ENCODE results near the gene HOXB6. TPM values are rescaled to one million over a fixed set of nuclear protein-coding genes. Genes with fewer than 3 reads are reported as not detected.

HOXB6 gene
- polyA plus RNA-seq (ENCODE audit: insufficient read length) = 0.80 TPM

- no peak for DNase-seq (ENCODE audit: low read depth)
Measured at GRCh38 chr17:48604770-48605329, at the start of gene HOXB6. TSS of gene HOXB6 (minus strand) at chr17:48604986. CDS start at chr17:48598150, 6,836 bp downstream.

GRCh38 chr17:48649741-48650140 lies 45.0 kb upstream of the HOXB6 start:
- no peak for DNase-seq (ENCODE audit: low read depth)

- DNase-seq (ENCODE audit: low read depth) = no peak
Measured at GRCh38 chr17:48647963-48648245, 43.1 kb upstream of the HOXB6 start.

GRCh38 chr17:48647103-48647962 lies 42.5 kb upstream of the HOXB6 start:
- no peak for DNase-seq (ENCODE audit: low read depth)

GRCh38 chr17:48646183-48647102 lies 41.7 kb upstream of the HOXB6 start:
- DNase-seq (ENCODE audit: low read depth) = no peak

- DNase-seq (ENCODE audit: low read depth) = no peak
Measured at GRCh38 chr17:48645639-48646182, 40.9 kb upstream of the HOXB6 start.

GRCh38 chr17:48644910-48645557 lies 40.2 kb upstream of the HOXB6 start:
- DNase-seq (ENCODE audit: low read depth) = no peak

- no peak for DNase-seq (ENCODE audit: low read depth)
Measured at GRCh38 chr17:48644159-48644558, 39.4 kb upstream of the HOXB6 start.

- DNase-seq (ENCODE audit: low read depth) = no peak
Measured at GRCh38 chr17:48643697-48644012, 38.9 kb upstream of the HOXB6 start.

- DNase-seq (ENCODE audit: low read depth) = no peak
Measured at GRCh38 chr17:48642843-48643696, 38.3 kb upstream of the HOXB6 start.

- no peak for DNase-seq (ENCODE audit: low read depth)
Measured at GRCh38 chr17:48642059-48642842, 37.5 kb upstream of the HOXB6 start.

GRCh38 chr17:48641541-48642058 lies 36.8 kb upstream of the HOXB6 start:
- DNase-seq (ENCODE audit: low read depth) = no peak

- DNase-seq (ENCODE audit: low read depth) = no peak
Measured at GRCh38 chr17:48640858-48641180, 36.0 kb upstream of the HOXB6 start.

- no peak for DNase-seq (ENCODE audit: low read depth)
Measured at GRCh38 chr17:48639982-48640857, 35.4 kb upstream of the HOXB6 start.

GRCh38 chr17:48639136-48639535 lies 34.4 kb upstream of the HOXB6 start:
- no peak for DNase-seq (ENCODE audit: low read depth)

- no peak for DNase-seq (ENCODE audit: low read depth)
Measured at GRCh38 chr17:48637323-48638260, 32.8 kb upstream of the HOXB6 start.

- no peak for DNase-seq (ENCODE audit: low read depth)
Measured at GRCh38 chr17:48636177-48637018, 31.6 kb upstream of the HOXB6 start.
